HEK293 (cell line): ENCODE data around the gene YPEL5.

Experiments used
- CTCF ChIP-seq: fragments of 450-650 bp; formaldehyde crosslinking; IDR thresholded peaks from 2 replicates; pipeline ENCODE4 v1.5.1; 2016; ENCODE audit warnings: missing biosample characterization, missing genetic modification characterization
- SALL2 ChIP-seq: fragments of 450-650 bp; formaldehyde crosslinking; IDR thresholded peaks from 2 replicates; pipeline ENCODE4 v1.5.0; 2017; ENCODE audit warnings: missing biosample characterization, mild to moderate bottlenecking, missing genetic modification characterization, borderline replicate concordance
- ZBTB20 ChIP-seq: fragments of 450-650 bp; formaldehyde crosslinking; IDR thresholded peaks from 2 replicates; pipeline ENCODE4 v1.5.1; 2016; ENCODE audit warnings: missing biosample characterization, missing genetic modification characterization
- ZBTB8A ChIP-seq: fragments of 450-650 bp; formaldehyde crosslinking; IDR thresholded peaks from 2 replicates; pipeline ENCODE4 v1.5.1; 2016; ENCODE audit warnings: missing biosample characterization, missing genetic modification characterization
- ZNF138 ChIP-seq: fragments of 450-650 bp; formaldehyde crosslinking; IDR thresholded peaks from 2 replicates; pipeline ENCODE4 v1.5.1; 2016; ENCODE audit warnings: missing biosample characterization, missing genetic modification characterization, borderline replicate concordance

- TF ChIP-seq CTCF (tag by site-specific recombination) (no peak), ZBTB20 (tag by site-specific recombination) (no peak), ZBTB8A (tag by site-specific recombination) (no peak), ZNF138 (tag by site-specific recombination) (no peak), SALL2 (no peak)
Observed at GRCh38 chr2:30194421-30194820, 47.6 kb downstream of the YPEL5 start.
